DND-41 (cell line): Measurements from ENCODE around the gene KIF2C.

Source experiments
- ATAC-seq: fragments of 200-7000 bp; cut with Tn5 transposase; 3 replicates; pipeline ENCODE4 v1.9.1; 2021; ENCODE audit warnings: low read depth; ENCODE audit not compliant: insufficient read depth
- DNase-seq: peaks from one replicate; pipeline ENCODE4 v3.0.0-alpha.2; 2020
- H2AFZ ChIP-seq: 2 replicates; pipeline ENCODE4 v1.6.0; 2012; ENCODE audit warnings: low read depth, low read length
- H3K27ac ChIP-seq: 2 replicates; pipeline ENCODE4 v1.5.1; 2012; ENCODE audit warnings: low read length, inconsistent platforms
- H3K27me3 ChIP-seq: fragments of 200-600 bp; sonication (generic); 2 replicates; pipeline ENCODE4 v1.6.0; 2012; ENCODE audit warnings: low read length, mild to moderate bottlenecking, inconsistent platforms; ENCODE audit not compliant: insufficient read depth, poor library complexity
- H3K36me3 ChIP-seq: 2 replicates; pipeline ENCODE4 v1.5.1; 2012; ENCODE audit warnings: low read length, inconsistent platforms; ENCODE audit not compliant: insufficient read depth
- H3K4me1 ChIP-seq: 2 replicates; pipeline ENCODE4 v1.5.1; 2012; ENCODE audit warnings: mild to moderate bottlenecking, low read length; ENCODE audit not compliant: insufficient read depth
- H3K4me2 ChIP-seq: 2 replicates; pipeline ENCODE4 v1.6.0; 2012; ENCODE audit warnings: mild to moderate bottlenecking, moderate library complexity, low read length, inconsistent platforms; ENCODE audit not compliant: insufficient read depth
- H3K4me3 ChIP-seq, 2 experiments: fragments of 200-600 bp in 1 of 2; shearing (Covaris generic) in 1 of 2; 2 replicates each; pipeline ENCODE4 v1.5.1; 2012 to 2016; ENCODE audit warnings: inconsistent platforms in 2 of 2, low read length in 2 of 2, mild to moderate bottlenecking in 2 of 2, low read depth in 1 of 2, moderate library complexity in 1 of 2
- H3K79me2 ChIP-seq: 2 replicates; pipeline ENCODE4 v1.6.0; 2012; ENCODE audit warnings: low read length, inconsistent platforms; ENCODE audit not compliant: insufficient read depth
- H3K9ac ChIP-seq: 2 replicates; pipeline ENCODE4 v1.6.0; 2012; ENCODE audit warnings: low read depth, mild to moderate bottlenecking, inconsistent platforms, low read length, moderate library complexity
- H3K9me3 ChIP-seq: 2 replicates; pipeline ENCODE4 v1.5.1; 2012; ENCODE audit warnings: low read length, moderate library complexity, mild to moderate bottlenecking, inconsistent platforms; ENCODE audit not compliant: insufficient read depth, severe bottlenecking
- H4K20me1 ChIP-seq: 2 replicates; pipeline ENCODE4 v1.6.0; 2012; ENCODE audit warnings: low read length; ENCODE audit not compliant: insufficient read depth
- CTCF ChIP-seq: IDR thresholded peaks from 2 replicates; pipeline ENCODE4 v1.5.1; 2012; ENCODE audit warnings: borderline replicate concordance, low read length, moderate library complexity, mild to moderate bottlenecking; ENCODE audit not compliant: poor library complexity, severe bottlenecking; ENCODE audit errors: extremely low read depth
- EZH2 ChIP-seq: IDR thresholded peaks from 3 replicates; pipeline ENCODE4 v1.6.1; 2012; ENCODE audit warnings: borderline replicate concordance, low read depth, mild to moderate bottlenecking, moderate library complexity, low read length, inconsistent platforms; ENCODE audit not compliant: severe bottlenecking

Gene KIF2C

GRCh38 chr1:44783697-44784093 lies 44.1 kb downstream of the KIF2C start:
- no peak overlapping the region for H3K4me3 ChIP-seq
- peaks cover 27% of the 10 kb centered on the region for H3K36me3 ChIP-seq
- H3K79me2 ChIP-seq: peaks cover 1% of the 10 kb centered on the region; the same call in 1 of the 2 replicates
- peaks cover 7% of the 10 kb centered on the region for H4K20me1 ChIP-seq
- H3K4me1 ChIP-seq: peaks cover under 1% of the 10 kb centered on the region; the same call in 1 of the 2 replicates
- ATAC-seq: no peak
- H2AFZ ChIP-seq: no peak overlapping the region
- no peak overlapping the region for H3K9ac ChIP-seq
- no peaks in the 10 kb centered on the region for H3K27me3 ChIP-seq
- DNase-seq: no peak
- H3K9me3 ChIP-seq: no peaks in the 10 kb centered on the region
- H3K27ac ChIP-seq: no peak overlapping the region
- no peak for TF ChIP-seq CTCF
- TF ChIP-seq EZH2: no peak
- no peak overlapping the region for H3K4me2 ChIP-seq

GRCh38 chr1:44784094-44785028 lies 44.7 kb downstream of the KIF2C start:
- H3K9ac ChIP-seq: no peak overlapping the region
- H2AFZ ChIP-seq: no peak overlapping the region
- H3K27me3 ChIP-seq: no peaks in the 10 kb centered on the region
- H3K4me2 ChIP-seq: no peak overlapping the region
- H3K4me3 ChIP-seq: no peak overlapping the region
- H3K9me3 ChIP-seq: no peaks in the 10 kb centered on the region
- no peaks in the 10 kb centered on the region for H3K79me2 ChIP-seq
- no peak overlapping the region for H3K27ac ChIP-seq
- no peak for TF ChIP-seq CTCF
- no peak for TF ChIP-seq EZH2
- H3K36me3 ChIP-seq: peaks cover 21% of the 10 kb centered on the region
- no peaks in the 10 kb centered on the region for H3K4me1 ChIP-seq
- DNase-seq (no peak), ATAC-seq (no peak)
- H4K20me1 ChIP-seq: 0 out of 2 replicates have a peak, but pooled peaks cover 3% of the 10 kb centered on the region

- Histone ChIP-seq H2AFZ (no peak overlapping the region), H3K4me3 (no peak overlapping the region), H3K4me2 (no peak overlapping the region)
These were observed 45.4 kb downstream of the KIF2C start for GRCh38 chr1:44785029-44785380.

More at GRCh38 chr1:44785029-44785380, 45.4 kb downstream of the KIF2C start:
- Histone ChIP-seq H3K4me1 (no peaks in the 10 kb centered on the region), H3K27me3 (no peaks in the 10 kb centered on the region), H4K20me1 (0 out of 2 replicates have a peak, but pooled peaks cover 3% of the 10 kb centered on the region), H3K36me3 (peaks cover 14% of the 10 kb centered on the region), H3K9me3 (no peaks in the 10 kb centered on the region), H3K9ac (no peak overlapping the region), H3K79me2 (no peaks in the 10 kb centered on the region), H3K27ac (no peak overlapping the region)
- DNase-seq: no peak
- TF ChIP-seq EZH2 (no peak), CTCF (no peak)
- ATAC-seq: no peak
